Upper lobe of left lung (tissue), 4 donors: ENCODE measurements around the gene IGIP.

Source experiments
- CTCF ChIP-seq, 6 experiments: fragments of 450-650 bp in 4 of 6; fragments of 200-600 bp in 2 of 6; sonication (generic) in 2 of 6; IDR thresholded peaks; one replicate each; pipeline ENCODE4 v1.5.1; 2016 to 2019; ENCODE audit warnings: antibody characterized with exemption in 6 of 6
- POLR2A ChIP-seq, 4 donors: fragments of 450-650 bp; IDR thresholded peaks; one replicate each; pipeline ENCODE4 v1.5.1; 2016 to 2017; ENCODE audit warnings: antibody characterized with exemption in 4 of 4, mild to moderate bottlenecking in 2 of 4
- POLR2AphosphoS5 ChIP-seq, 2 donors: sonication (generic); formaldehyde crosslinking; IDR thresholded peaks; one replicate each; pipeline ENCODE4 v1.5.1; 2017; ENCODE audit warnings: antibody characterized with exemption in 2 of 2

- TF ChIP-seq CTCF (IDR thresholded peaks at IDR 0.05) (no peak), POLR2A (IDR thresholded peaks at IDR 0.05) (no peak), POLR2AphosphoS5 (IDR thresholded peaks at IDR 0.05) (no peak)
Measured at GRCh38 chr5:140106805-140107311, 18.9 kb upstream of the IGIP start.
